ENCODE data around the gene ETV6.

ETV6 gene

GRCh38 chr12:11728154-11728755, 78.8 kb downstream of the ETV6 start:
- H3K27ac ChIP-seq, result peak overlapping the region in 6 of 21 experiments; percentile 3 to 78 (median 38)
- no peak overlapping the region for H3K4me3 ChIP-seq

DNA sequence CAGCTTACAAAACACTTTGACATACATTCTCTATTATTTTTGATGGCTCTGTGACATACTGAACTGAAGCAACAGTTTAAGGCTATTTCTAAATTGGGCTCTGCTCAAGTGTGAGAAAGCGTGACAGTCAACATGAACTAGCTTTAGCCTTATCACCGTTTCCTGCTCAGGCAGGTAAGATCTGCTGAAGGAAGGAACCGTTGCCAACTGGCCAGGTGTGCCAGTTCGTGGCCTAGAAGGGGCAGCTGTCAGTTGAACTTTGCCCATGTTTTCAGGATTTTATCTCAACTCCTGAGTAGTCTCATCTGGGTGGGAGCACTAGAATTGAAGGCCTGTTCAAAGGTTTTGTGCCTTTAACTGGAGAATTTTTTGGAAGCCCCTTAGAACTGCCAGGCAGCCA, 79.5 kb downstream of the ETV6 start:
- no peak overlapping the region for H3K4me3 ChIP-seq
- peak overlapping the region in 14 of 21 experiments; percentile 13 to 86 (median 70) for H3K27ac ChIP-seq

DNA sequence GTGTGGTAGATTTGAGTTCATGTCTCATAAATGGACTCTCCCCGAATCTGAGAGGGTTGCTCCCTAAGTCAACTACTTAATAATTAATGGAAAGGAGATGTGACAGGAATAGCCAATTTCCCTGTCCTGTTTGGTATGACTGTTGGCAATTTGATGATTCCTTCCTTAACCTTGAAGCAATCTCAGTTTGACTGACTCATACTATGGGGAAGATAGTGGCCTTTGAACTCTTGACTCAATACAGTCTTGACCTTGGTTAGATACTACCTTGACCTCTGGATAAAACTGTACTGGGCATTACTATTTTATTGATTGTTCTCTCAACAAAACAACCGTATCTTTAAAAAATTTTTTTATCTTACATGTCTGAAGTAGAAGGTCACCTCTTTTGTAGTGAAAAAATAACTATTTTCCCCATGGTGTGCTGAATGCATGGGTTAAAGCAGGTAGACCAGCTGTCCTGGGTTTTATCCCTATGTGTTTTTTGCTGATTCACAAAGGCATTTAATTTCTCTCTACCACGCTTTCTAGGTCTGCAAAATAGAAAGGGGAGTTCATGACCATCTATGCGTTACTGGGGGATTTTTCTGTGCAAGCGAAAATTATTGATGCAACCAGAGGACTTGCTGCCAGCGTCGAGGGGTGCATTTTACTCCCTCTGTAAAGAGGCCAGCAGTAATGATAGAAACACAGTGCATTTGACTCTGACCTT, 80.1 kb downstream of the ETV6 start:
- Histone ChIP-seq H3K4me3 (no peak overlapping the region), H3K27ac (peak overlapping the region in 18 of 21 experiments; percentile 13 to 86 (median 68))

DNA sequence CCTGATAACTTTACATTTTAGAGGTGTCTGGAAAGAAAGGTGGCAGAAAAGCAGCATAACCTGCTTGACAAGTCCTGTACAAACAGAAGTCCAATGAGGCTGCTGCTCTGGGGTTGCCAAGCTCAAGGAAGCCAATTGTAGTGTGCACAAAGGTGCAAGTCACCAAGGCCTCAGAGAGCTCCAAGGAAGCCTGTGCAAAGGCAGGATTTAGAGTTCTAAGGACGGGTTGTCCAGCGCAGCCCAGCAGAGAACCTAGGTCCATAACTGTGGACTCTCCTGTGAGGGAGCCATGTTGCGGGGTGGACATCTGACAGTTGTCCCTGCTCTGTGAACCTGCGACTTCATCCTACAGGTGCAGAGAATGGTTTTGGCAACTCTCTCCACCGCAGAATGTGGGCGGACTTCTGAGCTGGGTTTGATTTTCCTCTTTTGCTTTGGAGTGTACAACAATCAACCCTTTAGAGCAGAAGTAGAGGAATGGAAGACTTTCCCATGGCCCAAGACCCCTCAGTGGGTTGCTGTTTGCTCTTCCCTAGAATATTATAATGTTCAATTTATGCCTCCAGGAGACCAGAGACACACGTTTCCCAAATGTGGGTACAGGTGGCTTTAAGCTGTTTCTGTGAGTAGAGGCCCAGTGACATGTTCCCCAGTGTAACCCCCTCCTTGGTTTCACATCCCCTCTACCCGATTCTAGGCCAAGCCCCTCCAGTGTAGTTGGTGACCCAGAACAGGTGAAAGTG, 81.0 kb downstream of the ETV6 start:
- H3K27ac ChIP-seq, result peak overlapping the region in 19 of 21 experiments; percentile 34 to 86 (median 69)
- no peak overlapping the region for H3K4me3 ChIP-seq

DNA sequence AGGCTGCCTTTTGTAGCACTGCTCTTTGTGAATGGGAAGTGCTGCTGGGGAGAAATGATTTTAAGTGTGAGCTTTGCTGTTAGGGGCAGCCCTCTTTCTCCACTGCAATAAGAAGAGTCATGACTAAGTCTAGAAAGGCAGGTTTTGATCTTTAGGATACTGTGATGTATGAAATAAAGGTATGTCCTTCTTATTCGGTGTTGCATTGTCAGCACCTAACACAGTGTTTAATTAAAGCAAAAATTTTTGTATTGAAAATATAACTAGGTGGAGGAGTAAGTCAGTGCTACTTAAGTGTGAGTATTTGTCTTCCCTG, 81.5 kb downstream of the ETV6 start:
- Histone ChIP-seq H3K27ac (peak overlapping the region in 18 of 21 experiments; percentile 34 to 86 (median 70)), H3K4me3 (no peak overlapping the region)

GRCh38 chr12:11731455-11731854, 82.0 kb downstream of the ETV6 start:
- H3K27ac ChIP-seq, result peak overlapping the region in 17 of 21 experiments; percentile 16 to 86 (median 69)

DNA sequence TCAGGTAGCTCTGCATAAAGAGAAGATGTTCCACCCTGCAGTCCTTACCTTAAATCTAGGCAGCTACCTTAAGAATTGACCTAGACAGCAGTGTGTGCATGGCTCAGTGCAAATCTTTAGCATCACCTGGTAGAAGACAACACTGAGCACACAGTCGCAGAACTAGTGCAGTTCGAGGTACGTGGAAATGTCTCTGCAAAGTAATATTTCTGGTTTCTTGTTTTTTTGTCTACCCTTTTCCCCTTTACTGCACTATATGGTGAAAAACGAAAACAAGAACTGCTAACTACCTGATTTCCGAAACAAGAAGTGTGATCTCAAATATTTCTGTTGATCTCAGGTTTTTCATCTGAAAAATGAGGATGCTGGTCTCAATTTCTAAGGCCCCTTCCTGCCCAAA, 82.5 kb downstream of the ETV6 start:
- H3K27ac ChIP-seq, result peak overlapping the region in 17 of 21 experiments; percentile 16 to 86 (median 69)
- no peak overlapping the region for H3K4me3 ChIP-seq

More at GRCh38 chr12:11731455-11731854, 82.0 kb downstream of the ETV6 start:
- H3K4me3 ChIP-seq, result no peak overlapping the region

DNA sequence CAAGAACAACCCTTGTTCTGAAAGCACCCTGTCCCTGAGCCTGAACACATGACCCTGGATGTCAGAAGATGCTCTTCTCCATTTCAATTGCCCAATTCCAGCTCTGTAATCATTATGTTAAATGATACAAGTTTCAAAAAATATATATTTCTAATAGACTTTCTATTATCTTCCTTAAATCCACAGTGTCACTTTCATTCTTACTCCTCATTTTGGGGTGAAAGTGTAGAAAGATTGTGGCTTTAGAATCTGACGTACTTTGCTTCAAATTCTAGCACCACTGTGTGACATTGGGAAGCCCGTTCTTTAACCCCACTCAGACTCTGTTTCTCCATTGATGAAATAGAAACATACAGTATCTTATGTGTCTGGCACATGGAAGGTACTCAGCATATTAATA, 83.2 kb downstream of the ETV6 start:
- peak overlapping the region in 5 of 21 experiments; percentile 1 to 86 (median 71) for H3K27ac ChIP-seq

GRCh38 chr12:11734580-11735180, 85.2 kb downstream of the ETV6 start:
- no peak overlapping the region for H3K27ac ChIP-seq

More for the DNA sequence above, 83.2 kb downstream of the ETV6 start:
- H3K4me3 ChIP-seq, result no peak overlapping the region

GRCh38 chr12:11738450-11738849, 89.0 kb downstream of the ETV6 start:
- Histone ChIP-seq H3K27ac (no peak overlapping the region), H3K4me3 (no peak overlapping the region)

More at GRCh38 chr12:11734580-11735180, 85.2 kb downstream of the ETV6 start:
- H3K4me3 ChIP-seq, result no peak overlapping the region

DNA sequence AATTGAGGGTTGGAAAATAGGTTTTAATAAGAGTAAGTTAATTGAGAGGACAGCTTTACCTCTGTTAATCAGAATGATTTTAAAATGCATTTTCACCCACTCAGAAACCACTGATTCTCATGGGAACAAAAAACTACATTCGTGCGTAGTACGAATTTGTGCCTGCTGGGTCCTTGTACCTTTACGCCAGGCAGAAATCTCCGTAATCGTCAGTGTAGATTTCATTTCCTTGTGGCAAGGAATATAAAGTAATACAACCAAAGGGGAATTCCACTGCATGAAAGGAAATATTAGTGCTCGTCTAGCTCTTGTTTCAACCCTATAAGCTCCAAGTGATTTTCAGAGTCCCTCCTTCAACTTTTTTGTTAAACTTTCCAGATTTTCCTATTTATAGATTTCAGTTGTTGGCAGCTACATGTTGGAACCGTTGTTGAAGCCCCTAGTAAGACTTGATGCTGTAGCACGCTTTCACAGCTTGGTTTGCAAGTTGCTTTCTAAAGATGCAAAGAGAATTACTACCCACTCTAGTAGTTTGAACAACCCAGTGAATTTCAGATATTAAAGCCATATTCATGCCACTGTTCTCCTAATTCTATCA, 90.6 kb downstream of the ETV6 start:
- peak overlapping the region in 2 of 21 experiments; percentile 8 to 15 for H3K27ac ChIP-seq
- H3K4me3 ChIP-seq, result no peak overlapping the region

DNA sequence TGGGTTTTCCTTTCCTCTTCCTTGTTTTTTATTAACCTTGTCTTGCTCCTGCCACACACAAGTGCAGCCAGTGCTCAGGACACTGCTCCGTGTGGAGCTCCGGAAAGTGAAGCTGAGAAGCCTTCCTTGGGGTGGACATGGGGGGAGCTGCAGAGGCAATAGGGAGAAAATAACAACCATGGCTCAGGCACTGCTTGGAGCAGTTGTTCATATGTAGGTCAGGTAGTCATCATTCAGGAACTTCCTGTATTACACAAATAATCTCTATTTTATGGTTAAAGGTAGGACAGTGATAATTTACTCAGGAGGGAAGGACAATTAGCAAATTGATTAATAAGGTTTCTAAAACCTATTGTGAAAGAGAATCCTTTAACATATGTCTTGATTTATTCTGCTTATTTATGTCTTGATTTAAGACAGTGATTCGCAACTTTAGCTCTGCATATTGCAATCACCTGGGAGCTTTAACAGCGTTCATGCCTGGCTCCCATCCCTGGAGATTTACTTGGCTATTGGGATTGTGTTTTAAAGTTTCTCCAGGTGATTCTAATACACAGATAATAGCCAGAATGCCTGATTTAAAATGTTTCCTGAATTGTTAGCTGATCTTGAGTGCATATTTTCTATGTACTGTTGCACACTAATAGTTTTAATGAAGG, 92.1 kb downstream of the ETV6 start:
- H3K4me3 ChIP-seq, result no peak overlapping the region
- H3K27ac ChIP-seq, result peak overlapping the region in 1 of 21 experiments; percentile 4

DNA sequence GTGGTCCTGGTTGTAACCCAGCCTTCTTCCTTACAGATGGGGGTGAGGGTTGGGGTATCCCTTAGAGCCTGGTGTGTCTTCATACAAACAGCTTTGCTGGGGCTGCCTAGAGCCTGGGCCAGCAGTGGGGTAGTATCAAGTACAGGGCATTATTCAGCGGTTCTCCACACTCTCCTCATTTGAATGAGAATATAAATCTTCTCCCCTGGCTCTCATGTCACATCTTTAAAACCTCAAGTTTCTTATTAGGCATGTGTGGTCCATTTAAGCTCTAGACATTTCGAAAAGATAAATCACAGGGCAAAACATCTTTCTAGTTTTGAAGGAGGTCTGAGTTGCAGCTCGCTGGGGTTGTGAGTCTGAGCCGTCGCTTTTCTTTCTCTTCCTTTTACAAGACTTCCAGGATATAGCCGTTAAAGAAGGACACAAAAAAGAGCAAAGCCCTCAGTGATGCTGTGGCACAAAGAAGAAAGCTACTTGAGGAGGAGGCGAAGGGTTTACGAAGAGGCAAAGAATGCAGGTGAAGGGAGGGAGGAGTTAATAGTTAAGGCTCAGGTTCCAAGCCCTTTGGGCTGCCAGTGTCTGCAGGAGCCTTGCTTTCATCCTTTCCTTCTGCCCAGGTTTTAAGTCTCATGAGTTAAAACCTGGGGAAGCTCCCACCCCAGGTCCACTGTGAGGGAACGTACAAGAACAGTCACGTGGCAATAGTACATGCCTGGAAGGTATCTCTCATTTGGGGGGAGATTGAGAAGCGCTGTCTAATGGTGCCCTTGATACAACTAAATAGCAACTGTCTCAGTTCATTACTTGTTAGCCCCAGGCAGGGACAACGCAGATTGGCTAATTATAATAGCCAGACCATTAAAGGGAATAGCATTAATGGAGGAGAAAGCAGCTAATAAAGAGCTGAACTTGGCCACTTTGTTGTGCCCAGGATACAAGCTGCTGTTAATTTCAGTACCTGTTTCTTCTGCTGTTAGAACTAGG, 94.2 kb downstream of the ETV6 start:
- Histone ChIP-seq H3K4me3 (no peak overlapping the region), H3K27ac (peak overlapping the region in 1 of 21 experiments; percentile 28)

DNA sequence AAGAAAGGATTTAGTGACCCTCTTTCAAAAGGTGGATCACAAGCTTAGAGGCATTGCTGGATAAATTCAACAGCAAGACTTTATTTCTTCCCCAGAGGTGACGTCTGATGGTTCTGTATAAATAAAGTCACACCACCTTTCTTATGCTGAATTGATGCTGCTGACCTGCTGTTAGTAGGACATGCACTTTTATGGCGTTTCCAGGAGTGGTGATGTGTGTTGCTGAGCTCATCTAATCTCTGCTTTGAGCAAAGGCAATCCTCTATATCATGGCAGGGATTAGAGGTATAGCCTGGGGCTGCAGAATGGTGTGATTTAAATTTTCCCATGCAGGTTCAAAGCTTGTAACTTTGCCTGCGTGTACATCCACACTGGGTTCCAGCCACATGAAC, 94.9 kb downstream of the ETV6 start:
- H3K27ac ChIP-seq, result no peak overlapping the region
- H3K4me3 ChIP-seq, result no peak overlapping the region

DNA sequence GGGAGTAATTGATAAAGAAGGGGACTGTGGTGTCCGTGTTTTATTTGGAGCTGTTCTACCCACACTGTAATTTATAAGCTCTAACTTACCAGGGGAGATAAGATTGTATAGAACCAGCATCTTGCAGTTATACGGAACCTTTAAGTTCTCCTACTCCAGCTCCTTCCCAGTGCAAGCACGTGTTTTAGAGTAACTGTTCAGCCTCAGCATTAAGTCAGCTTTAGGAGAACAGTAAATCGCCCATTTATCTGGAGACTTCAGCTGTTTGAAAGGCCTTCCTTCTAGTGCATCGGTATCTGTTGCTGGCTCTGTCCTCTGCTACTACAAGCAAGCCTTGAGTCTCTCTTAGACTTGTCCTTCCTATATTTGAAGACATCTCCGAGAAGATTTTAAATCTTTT, 95.6 kb downstream of the ETV6 start:
- H3K27ac ChIP-seq, result peak overlapping the region in 6 of 21 experiments; percentile 5 to 67 (median 10)

GRCh38 chr12:11746024-11746771, 96.7 kb downstream of the ETV6 start:
- H3K4me3 ChIP-seq, result no peak overlapping the region
- H3K27ac ChIP-seq, result peak overlapping the region in 6 of 21 experiments; percentile 5 to 67 (median 18)

More for the DNA sequence above, 95.6 kb downstream of the ETV6 start:
- H3K4me3 ChIP-seq, result no peak overlapping the region
